Heart right ventricle (tissue), 16 donors: ENCODE measurements around the gene RNF13. TPM values are rescaled to one million over a fixed set of nuclear protein-coding genes. Genes with fewer than 3 reads are reported as not detected.
"Not testable (repeated sequence)": the region's sequence is repeated elsewhere in the genome, so short reads cannot be mapped to it uniquely, and the experiment has no call there.

Source experiments
- ATAC-seq, 8 donors: fragments of 200-7000 bp; cut with Tn5 transposase; one replicate each; pipeline ENCODE4 v1.9.1; 2020; ENCODE audit warnings: mild to moderate bottlenecking in 8 of 8, moderate library complexity in 8 of 8, moderate number of reproducible peaks in 1 of 8
- DNase-seq, 2 donors: peaks; one replicate each; pipeline ENCODE4 v3.0.0-alpha.2; 2020
- H3K27ac ChIP-seq, 10 donors: fragments of 200-600 bp; sonication (generic) in 2 of 10; one replicate each; pipeline versions ENCODE4 v1.5.0 to v1.8.0; 2020 to 2022; ENCODE audit warnings: mild to moderate bottlenecking in 3 of 10
- H3K27me3 ChIP-seq, 7 donors: fragments of 200-600 bp; one replicate each; pipeline ENCODE4 v1.8.0; 2021 to 2022; ENCODE audit warnings: mild to moderate bottlenecking in 2 of 7
- H3K36me3 ChIP-seq, 9 donors: fragments of 200-600 bp; sonication (generic) in 1 of 9; one replicate each; pipeline versions ENCODE4 v1.5.0 to v1.8.0; 2020 to 2022; ENCODE audit warnings: mild to moderate bottlenecking in 2 of 9
- H3K4me1 ChIP-seq, 9 donors: fragments of 200-600 bp; sonication (generic) in 1 of 9; one replicate each; pipeline versions ENCODE4 v1.5.0 to v1.8.0; 2020 to 2022; ENCODE audit warnings: mild to moderate bottlenecking in 4 of 9
- H3K4me3 ChIP-seq, 10 donors: fragments of 200-600 bp; sonication (generic) in 2 of 10; one replicate each; pipeline versions ENCODE4 v1.5.0 to v1.8.0; 2020 to 2022; ENCODE audit warnings: mild to moderate bottlenecking in 7 of 10, moderate library complexity in 2 of 10
- H3K9me3 ChIP-seq, 11 donors: fragments of 200-600 bp in 10 of 11; sonication (generic) in 2 of 11; one replicate each; pipeline versions ENCODE4 v1.5.0 to v1.8.0; 2013 to 2022; ENCODE audit warnings: mild to moderate bottlenecking in 2 of 11, control low read depth in 1 of 11, moderate library complexity in 1 of 11
- CTCF ChIP-seq, 9 donors: fragments of 200-600 bp; sonication (generic) in 2 of 9; IDR thresholded peaks; one replicate each; pipeline versions ENCODE4 v1.5.0 to v1.8.0; 2021 to 2022; ENCODE audit warnings: antibody characterized with exemption in 9 of 9, mild to moderate bottlenecking in 5 of 9, moderate library complexity in 1 of 9
- WGBS, 2 donors: extraction: QIAGEN DNeasy Blood & Tissue Kit; methylation state at CpG; one replicate each; pipeline ENCODE4 v1.1.7; 2013; ENCODE audit warnings: inconsistent platforms in 1 of 2; 5-methylcytosine and 5-hydroxymethylcytosine counted together
- intact Hi-C, 10 donors: fragments of 100-400 bp; cut with DNase I; formaldehyde crosslinking; loops; one replicate each; pipeline versions ENCODE4 v1.11.1 to v1.14.2; 2022
- polyA plus RNA-seq, 2 donors: library from polyadenylated mRNA; stranded (reverse); fragments of 200-250 nt; gene quantifications; one replicate each; pipeline ENCODE4 v1.2.3, GENCODE V29; 2013
- total RNA-seq, 10 donors: library from RNA; stranded (reverse); fragmentation: NEBNext Ultra II Directional in 3 of 10; extraction: Animal tissue kit (Norgen Biotek cat#: 25700) in 3 of 10; gene quantifications; one replicate each; pipeline versions ENCODE4 v1.2.1 to v1.2.4, GENCODE V29; 2021 to 2023
- donor health status: Arrhythmogenic right ventricular cardiomyopathy.
- donor health status: ischemic (EF 13 %, LVEDD 7.1; RV severe dilation, severe dysfunction).
- donor health status: healthy with polysubstance abuse.
- donor health status: DM: no; HTN: yes; CAD: no.
- donor health status: DM: no; HTN: no; CAD: no.
- donor health status: ischemic (EF 25% LVEDD 6.9; RV normal size, moderate dysfunction).
- donor health status: ischemic (EF 25% LVEDD 5.7; RV mildly dilated, moderate dysfunction).
- donor health status: healthy.
- donor health status: DM: yes; HTN: yes; CAD: no.
- donor health status: Ischemic cardiomyopathy.
- donor health status: ischemic (EF 35%, LVEDD 5.7; RV mildly dilated, moderate dysfunction).
- donor health status: nonischemic (EF 11% LVEDD 7.7; RV severe dilation, severe dysfunction).
- donor health status: DM: yes; HTN: yes; CAD: no.
- donor health status: PGD.
- donor health status: ischemic (EF 29% LVEDD 5.4; RV normal size, mild dysfunction).
- donor health status: nonischemic (EF 23%, LVEDD 6.1; RV moderate dilation, normal function).

The RNF13 gene
- total and polyA plus RNA-seq, 12 donors: 24.8 to 72.3 (median 52.4) TPM

GRCh38 chr3:149832086-149832485 lies 19.1 kb downstream of the RNF13 start:
- Histone ChIP-seq H3K4me1 (peaks cover 0 to 17% (median 8%) of the 10 kb centered on the region in 9 donors), H3K36me3 (no peaks in the 10 kb centered on the region), H3K27me3 (no peaks in the 10 kb centered on the region), H3K9me3 (peaks cover 0 to 72% (median 29%) of the 10 kb centered on the region in 11 donors), H3K27ac (no peak overlapping the region), H3K4me3 (no peak overlapping the region)
- WGBS, 2 donors: 85 to 94% methylated on average over 1 of the region's 1 CpG
- ATAC-seq (no peak), DNase-seq (no peak)
- intact Hi-C loops: no loop called here
- TF ChIP-seq CTCF (IDR thresholded peaks at IDR 0.05): no peak

- Histone ChIP-seq H3K27me3 (no peaks in the 10 kb centered on the region), H3K4me1 (peaks cover 0 to 15% (median 8%) of the 10 kb centered on the region in 9 donors), H3K4me3 (no peak overlapping the region), H3K36me3 (peaks cover 0 to 6% (median 0%) of the 10 kb centered on the region in 9 donors), H3K27ac (no peak overlapping the region), H3K9me3 (peaks cover 0 to 83% (median 29%) of the 10 kb centered on the region in 11 donors)
- ATAC-seq (no peak), DNase-seq (no peak)
- 95 to 97% methylated on average over 2 of the region's 2 CpGs for WGBS, 2 donors
- intact Hi-C loops: no loop called here
- no peak for TF ChIP-seq CTCF (IDR thresholded peaks at IDR 0.05)
These were observed 20.2 kb downstream of the RNF13 start for GRCh38 chr3:149833241-149833640.

- not testable (repeated sequence) for H3K27ac ChIP-seq
These were observed 25.5 kb downstream of the RNF13 start for GRCh38 chr3:149838491-149838890.

GRCh38 chr3:149839469-149839868 lies 26.5 kb downstream of the RNF13 start:
- intact Hi-C loops, H3K27ac ChIP-seq, DNase-seq, H3K4me3 ChIP-seq, H3K36me3 ChIP-seq, H3K27me3 ChIP-seq, ATAC-seq: not testable (repeated sequence)
- H3K4me1 ChIP-seq: peaks cover 0 to 19% (median 0%) of the 10 kb centered on the region in 9 donors
- H3K9me3 ChIP-seq: peaks cover 0 to 41% (median 6%) of the 10 kb centered on the region in 11 donors
- 96 to 97% methylated on average over 3 of the region's 3 CpGs for WGBS, 2 donors

More at GRCh38 chr3:149838491-149838890, 25.5 kb downstream of the RNF13 start:
- H3K27me3 ChIP-seq, intact Hi-C loops, H3K36me3 ChIP-seq, ATAC-seq, H3K4me3 ChIP-seq, DNase-seq: not testable (repeated sequence)
- Histone ChIP-seq H3K4me1 (peaks cover 0 to 15% (median 0%) of the 10 kb centered on the region in 9 donors), H3K9me3 (peaks cover 0 to 51% (median 7%) of the 10 kb centered on the region in 11 donors)
- WGBS, 2 donors: 86 to 87% methylated on average over 3 of the region's 3 CpGs

GRCh38 chr3:149839896-149840295 lies 26.9 kb downstream of the RNF13 start:
- TF ChIP-seq CTCF (IDR thresholded peaks at IDR 0.05): no peak
- 94 to 98% methylated on average over 3 of the region's 3 CpGs for WGBS, 2 donors
- Histone ChIP-seq H3K36me3 (peaks cover 0 to 9% (median 0%) of the 10 kb centered on the region in 9 donors), H3K4me1 (peaks cover 0 to 23% (median 0%) of the 10 kb centered on the region in 9 donors), H3K4me3 (no peak overlapping the region), H3K27me3 (no peaks in the 10 kb centered on the region), H3K27ac (no peak overlapping the region), H3K9me3 (peaks cover 0 to 37% (median 6%) of the 10 kb centered on the region in 11 donors)
- ATAC-seq: no peak
- intact Hi-C loops: no loop called here
- no peak for DNase-seq
